GM21825 (cell line): ENCODE measurements around the gene ZFAND4.
A peak's percentile ranks its signal among the peaks of the same experiment; 100 is the strongest.
"Not testable (repeated sequence)": the region's sequence is repeated elsewhere in the genome, so short reads cannot be mapped to it uniquely, and the experiment has no call there.

Experiments used
- ATAC-seq: cut with Tn5 transposase; IDR thresholded peaks from one replicate; pipeline ENCODE4 v1.9.1; 2021; ENCODE audit warnings: mild to moderate bottlenecking, moderate library complexity; ENCODE audit not compliant: unreplicated experiment

The ZFAND4 gene

GRCh38 chr10:45672181-45673073 is at the start of gene ZFAND4:
Gene ZFAND4 (minus strand): TSS chr10:45672772. CDS start chr10:45663725, 9,047 bp downstream.
- ATAC-seq = peak; percentile 97

GRCh38 chr10:45721503-45721902 is 48.9 kb upstream of the ZFAND4 start:
- ATAC-seq = not testable (repeated sequence)

GRCh38 chr10:45717642-45718041 is 45.1 kb upstream of the ZFAND4 start:
- ATAC-seq = not testable (repeated sequence)

GRCh38 chr10:45717053-45717452 is 44.5 kb upstream of the ZFAND4 start:
- not testable (repeated sequence) for ATAC-seq

GRCh38 chr10:45711223-45711622 is 38.7 kb upstream of the ZFAND4 start:
- not testable (repeated sequence) for ATAC-seq

- ATAC-seq = peak; percentile 82
These were observed 37.7 kb upstream of the ZFAND4 start for GRCh38 chr10:45710200-45710796.

- ATAC-seq = not testable (repeated sequence)
These were observed 5.9 kb upstream of the ZFAND4 start for GRCh38 chr10:45678467-45678866.

GRCh38 chr10:45675388-45675787 is 2.8 kb upstream of the ZFAND4 start:
- no peak for ATAC-seq

GRCh38 chr10:45673074-45673648 is 589 bp upstream of the ZFAND4 start:
- no peak for ATAC-seq

GRCh38 chr10:45671300-45671699 is 1.3 kb downstream of the ZFAND4 start:
- not testable (repeated sequence) for ATAC-seq

- not testable (repeated sequence) for ATAC-seq
These were observed 2.7 kb downstream of the ZFAND4 start for GRCh38 chr10:45669897-45670296.

- ATAC-seq = no peak
These were observed 11.6 kb downstream of the ZFAND4 start for GRCh38 chr10:45660876-45661411.

GRCh38 chr10:45657033-45657926 is 15.3 kb downstream of the ZFAND4 start:
- ATAC-seq = no peak

GRCh38 chr10:45655219-45655618 is 17.4 kb downstream of the ZFAND4 start:
- no peak for ATAC-seq

GRCh38 chr10:45654753-45655141 is 17.8 kb downstream of the ZFAND4 start:
- not testable (repeated sequence) for ATAC-seq

GRCh38 chr10:45653454-45653853 is 19.1 kb downstream of the ZFAND4 start:
- peak; percentile 58 for ATAC-seq

- no peak for ATAC-seq
These were observed 20.1 kb downstream of the ZFAND4 start for GRCh38 chr10:45652511-45652910.

- no peak for ATAC-seq
These were observed 23.3 kb downstream of the ZFAND4 start for GRCh38 chr10:45649296-45649695.

- ATAC-seq = no peak
These were observed 25.5 kb downstream of the ZFAND4 start for GRCh38 chr10:45647118-45647517.

- ATAC-seq = no peak
These were observed 26.1 kb downstream of the ZFAND4 start for GRCh38 chr10:45646384-45647050.
